ENCODE measurements around the gene NF2. TPM values are rescaled to one million over a fixed set of nuclear protein-coding genes. Genes with fewer than 3 reads are reported as not detected.

Gene NF2
- total and polyA plus RNA-seq, 2 of the 8 experiments (the other 6 are each of a cell fraction or from before 2014, with no cell fraction given), result 17.6 to 53.6 TPM

GRCh38 chr22:29705651-29706050 is 102.2 kb downstream of the NF2 start:
- no peak overlapping the region for H3K27ac ChIP-seq (ENCODE audit: low read depth, low read length)
- no peaks in the 10 kb centered on the region for H3K36me3 ChIP-seq (ENCODE audit: control insufficient read depth in 2 of 4, insufficient read depth in 4 of 4, low read length in 3 of 4)
- H3K4ac ChIP-seq (replicated peaks; ENCODE audit: insufficient read length, low read depth, low read length), result no peak overlapping the region
- no peak overlapping the region for H4K91ac ChIP-seq (replicated peaks; ENCODE audit: insufficient read length, low read length)
- H3K27me3 ChIP-seq (replicated peaks in 1 of 4; ENCODE audit: control insufficient read depth in 3 of 4, extremely low read depth in 1 of 4, insufficient read depth in 3 of 4, low read length in 3 of 4), result peaks cover 0 to 27% (median 12%) of the 10 kb centered on the region in 4 experiments; a peak in 3 of 7 replicates
- no peak overlapping the region for H4K5ac ChIP-seq (ENCODE audit: insufficient read length, low read depth, low read length)
- FAIRE-seq (no peak), DNase-seq (ENCODE audit: low read depth in 1 of 2, low spot score in 2 of 2) (no peak)
- no peaks in the 10 kb centered on the region for H3K9me3 ChIP-seq (ENCODE audit: insufficient read depth in 2 of 2, low read depth in 1 of 2, low read length in 1 of 2)
- peaks cover 2 to 5% of the 10 kb centered on the region in 2 experiments for H4K20me1 ChIP-seq (replicated peaks in 1 of 2; ENCODE audit: control insufficient read depth in 1 of 2, insufficient read depth in 2 of 2, low read length in 2 of 2)
- no peak overlapping the region for H3K14ac ChIP-seq (ENCODE audit: insufficient read length)
- H3K56ac ChIP-seq (replicated peaks; ENCODE audit: insufficient read length, low read depth, low read length), result no peak overlapping the region
- H2BK12ac ChIP-seq (ENCODE audit: low read depth, low read length), result no peak overlapping the region
- no peak overlapping the region for H2BK120ac ChIP-seq (replicated peaks; ENCODE audit: low read depth, low read length)
- WGBS, 2 experiments (ENCODE audit: extremely low coverage in 1 of 2, insufficient coverage in 1 of 2, insufficient read length in 1 of 2, insufficient replicate concordance in 2 of 2, low coverage in 1 of 2, low lambda C conversion rate in 2 of 2, missing lambda C conversion rate in 1 of 2), result 91% methylated on average over 7 of the region's 7 CpGs; no CpG with 5 or more reads in 1 of the 2 experiments
- peaks cover 5 to 53% (median 43%) of the 10 kb centered on the region in 4 experiments for H3K4me1 ChIP-seq (replicated peaks in 1 of 4; ENCODE audit: control insufficient read depth in 3 of 4, insufficient read depth in 4 of 4, low read length in 3 of 4)
- no peak overlapping the region for H2BK15ac ChIP-seq (ENCODE audit: low read length)
- H3K4me3 ChIP-seq (ENCODE audit: extremely low read depth in 1 of 4, insufficient read depth in 2 of 4, low read depth in 3 of 4, low read length in 4 of 4), result no peak overlapping the region
- H3K4me2 ChIP-seq (ENCODE audit: insufficient read depth in 1 of 2, low read depth in 2 of 2, low read length in 2 of 2), result no peak overlapping the region
- TF ChIP-seq SP2 (IDR thresholded peaks at IDR 0.05; ENCODE audit: low read length), result no peak
- TF ChIP-seq EGR1 (IDR thresholded peaks at IDR 0.05; ENCODE audit: borderline replicate concordance, low read depth, low read length), result no peak
- TF ChIP-seq EZH2 (IDR thresholded peaks at IDR 0.05; ENCODE audit: low read depth, low read length, severe bottlenecking), result no peak
- TF ChIP-seq KDM5A (IDR thresholded peaks at IDR 0.05; ENCODE audit: low read length), result no peak
- ChIA-PET POLR2A (ENCODE audit: partially characterized antibody) (no interaction called here), CTCF (ENCODE audit: partially characterized antibody) (interaction anchor here (0.9 to 4.5 kb wide), 8 partner anchors 11 to 80 kb away, joined by 3 to 25 read pairs (median 4); no protein-coding TSS in a partner anchor)
- H3K18ac ChIP-seq (ENCODE audit: extremely low read depth, low read length), result no peak overlapping the region; the same call in 1 of the 2 replicates
- H2AK5ac ChIP-seq (ENCODE audit: low read depth, low read length), result no peak overlapping the region
- H3K79me1 ChIP-seq (ENCODE audit: low read depth, low read length), result no peaks in the 10 kb centered on the region
- no peak overlapping the region for H4K8ac ChIP-seq (ENCODE audit: extremely low read depth, insufficient read depth, low read length)
- no peaks in the 10 kb centered on the region for H3K79me2 ChIP-seq (ENCODE audit: control insufficient read depth in 1 of 2, insufficient read depth in 2 of 2, low read length in 2 of 2)
- no peak overlapping the region for H3K23ac ChIP-seq (ENCODE audit: insufficient read length)
- 0 out of 2 replicates have a peak overlapping the region, but pooled peaks have one; percentile 16 for H2BK5ac ChIP-seq (ENCODE audit: low read depth, low read length)
- no peak overlapping the region for H2AFZ ChIP-seq (ENCODE audit: low read length)
- H3K23me2 ChIP-seq (ENCODE audit: low read depth, low read length), result peaks cover 9% of the 10 kb centered on the region; the same call in 1 of the 2 replicates
- H3K9ac ChIP-seq (replicated peaks in 1 of 4; ENCODE audit: extremely low read depth in 1 of 4, low read depth in 3 of 4, low read length in 3 of 4), result no peak overlapping the region
- H2BK20ac ChIP-seq (ENCODE audit: low read length), result 0 out of 2 replicates have a peak overlapping the region, but pooled peaks have one; percentile 61
